Brain microvascular endothelial cell (primary cell): Measurements from ENCODE around the gene PSMD10.
A peak's percentile ranks its signal among the peaks of the same experiment; 100 is the strongest.

Source experiments
- DNase-seq: peaks from one replicate; pipeline ENCODE4 v3.0.0-alpha.2; 2020
- H3K27ac ChIP-seq: fragments of 250-450 bp; sonication (Bioruptor Pico); 2 replicates; pipeline ENCODE4 v1.5.1; 2020; ENCODE audit warnings: mild to moderate bottlenecking, moderate library complexity
- H3K27me3 ChIP-seq: fragments of 250-450 bp; sonication (Bioruptor Pico); replicated peaks from 2 replicates; pipeline ENCODE4 v1.5.1; 2020; ENCODE audit warnings: mild to moderate bottlenecking
- H3K36me3 ChIP-seq: fragments of 250-450 bp; sonication (Bioruptor Pico); replicated peaks from 2 replicates; pipeline ENCODE4 v1.5.1; 2020; ENCODE audit warnings: mild to moderate bottlenecking
- H3K4me3 ChIP-seq: 2 replicates; pipeline ENCODE4 v1.5.1; 2011; ENCODE audit warnings: low read depth, mild to moderate bottlenecking, control low read depth, low read length, moderate library complexity
- in situ Hi-C: cut with HindIII; loops from 2 replicates; pipeline ENCODE4 v1.10.0; 2017; ENCODE audit warnings: low sequenced_read_pairs, low pct_ligation_motif_present
- TF ChIP-seq, protein P1 (sequence below): IDR thresholded peaks from 2 replicates; pipeline ENCODE4 v1.5.1; 2011; ENCODE audit warnings: low read depth, mild to moderate bottlenecking, moderate library complexity, low read length, control low read depth, inconsistent platforms; ENCODE audit errors: missing control alignments

Gene PSMD10, protein sequence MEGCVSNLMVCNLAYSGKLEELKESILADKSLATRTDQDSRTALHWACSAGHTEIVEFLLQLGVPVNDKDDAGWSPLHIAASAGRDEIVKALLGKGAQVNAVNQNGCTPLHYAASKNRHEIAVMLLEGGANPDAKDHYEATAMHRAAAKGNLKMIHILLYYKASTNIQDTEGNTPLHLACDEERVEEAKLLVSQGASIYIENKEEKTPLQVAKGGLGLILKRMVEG

DNA sequence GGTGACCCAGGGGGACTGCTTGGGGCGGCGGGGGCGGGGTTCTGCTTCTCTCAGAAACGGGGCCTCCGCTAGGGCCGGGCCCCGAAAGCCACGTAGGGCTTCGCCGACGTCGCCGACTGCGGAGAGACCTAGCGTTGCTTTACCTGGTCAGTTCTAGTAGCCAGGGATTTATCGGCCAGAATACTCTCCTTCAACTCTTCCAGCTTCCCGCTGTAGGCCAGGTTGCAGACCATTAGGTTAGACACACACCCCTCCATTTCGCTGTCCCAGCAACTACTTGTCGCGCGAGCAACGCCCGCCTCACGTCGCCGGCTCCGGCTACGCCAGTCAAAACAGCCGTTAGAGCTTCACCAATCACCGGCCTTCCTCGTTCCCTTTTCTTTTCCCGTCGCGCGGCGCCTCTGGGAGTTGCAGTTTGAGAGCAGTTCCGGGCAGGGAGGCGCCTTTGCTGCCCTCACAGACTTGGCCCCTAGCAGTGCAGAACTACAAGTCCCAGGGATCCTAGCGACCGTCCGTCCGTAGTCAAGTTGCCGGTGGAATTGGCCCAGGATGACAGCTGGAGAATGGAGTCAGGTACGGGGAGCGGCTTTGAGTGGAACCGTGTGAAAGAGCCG, at the start of gene PSMD10, which contains the start of gene ATG4A:
TSS of gene PSMD10 (minus strand) at position 279 of the 614 bp plus-strand sequence. CDS start at position 257, 22 bp downstream.
TSS of gene ATG4A (plus strand) at position 515 of the 614 bp plus-strand sequence. CDS start at position 564, 49 bp downstream.
- no peaks in the 10 kb centered on the region for H3K27me3 ChIP-seq
- TF ChIP-seq, protein P1, sequence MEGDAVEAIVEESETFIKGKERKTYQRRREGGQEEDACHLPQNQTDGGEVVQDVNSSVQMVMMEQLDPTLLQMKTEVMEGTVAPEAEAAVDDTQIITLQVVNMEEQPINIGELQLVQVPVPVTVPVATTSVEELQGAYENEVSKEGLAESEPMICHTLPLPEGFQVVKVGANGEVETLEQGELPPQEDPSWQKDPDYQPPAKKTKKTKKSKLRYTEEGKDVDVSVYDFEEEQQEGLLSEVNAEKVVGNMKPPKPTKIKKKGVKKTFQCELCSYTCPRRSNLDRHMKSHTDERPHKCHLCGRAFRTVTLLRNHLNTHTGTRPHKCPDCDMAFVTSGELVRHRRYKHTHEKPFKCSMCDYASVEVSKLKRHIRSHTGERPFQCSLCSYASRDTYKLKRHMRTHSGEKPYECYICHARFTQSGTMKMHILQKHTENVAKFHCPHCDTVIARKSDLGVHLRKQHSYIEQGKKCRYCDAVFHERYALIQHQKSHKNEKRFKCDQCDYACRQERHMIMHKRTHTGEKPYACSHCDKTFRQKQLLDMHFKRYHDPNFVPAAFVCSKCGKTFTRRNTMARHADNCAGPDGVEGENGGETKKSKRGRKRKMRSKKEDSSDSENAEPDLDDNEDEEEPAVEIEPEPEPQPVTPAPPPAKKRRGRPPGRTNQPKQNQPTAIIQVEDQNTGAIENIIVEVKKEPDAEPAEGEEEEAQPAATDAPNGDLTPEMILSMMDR = no peak
- H3K27ac ChIP-seq = peak within 1 kb of the TSS; percentile 95
- DNase-seq = peak; percentile 94
- H3K4me3 ChIP-seq = peak within 1 kb of the TSS; percentile 74
- H3K36me3 ChIP-seq = peaks cover 3% of the 10 kb centered on the region
- in situ Hi-C loops = no loop called here

DNA sequence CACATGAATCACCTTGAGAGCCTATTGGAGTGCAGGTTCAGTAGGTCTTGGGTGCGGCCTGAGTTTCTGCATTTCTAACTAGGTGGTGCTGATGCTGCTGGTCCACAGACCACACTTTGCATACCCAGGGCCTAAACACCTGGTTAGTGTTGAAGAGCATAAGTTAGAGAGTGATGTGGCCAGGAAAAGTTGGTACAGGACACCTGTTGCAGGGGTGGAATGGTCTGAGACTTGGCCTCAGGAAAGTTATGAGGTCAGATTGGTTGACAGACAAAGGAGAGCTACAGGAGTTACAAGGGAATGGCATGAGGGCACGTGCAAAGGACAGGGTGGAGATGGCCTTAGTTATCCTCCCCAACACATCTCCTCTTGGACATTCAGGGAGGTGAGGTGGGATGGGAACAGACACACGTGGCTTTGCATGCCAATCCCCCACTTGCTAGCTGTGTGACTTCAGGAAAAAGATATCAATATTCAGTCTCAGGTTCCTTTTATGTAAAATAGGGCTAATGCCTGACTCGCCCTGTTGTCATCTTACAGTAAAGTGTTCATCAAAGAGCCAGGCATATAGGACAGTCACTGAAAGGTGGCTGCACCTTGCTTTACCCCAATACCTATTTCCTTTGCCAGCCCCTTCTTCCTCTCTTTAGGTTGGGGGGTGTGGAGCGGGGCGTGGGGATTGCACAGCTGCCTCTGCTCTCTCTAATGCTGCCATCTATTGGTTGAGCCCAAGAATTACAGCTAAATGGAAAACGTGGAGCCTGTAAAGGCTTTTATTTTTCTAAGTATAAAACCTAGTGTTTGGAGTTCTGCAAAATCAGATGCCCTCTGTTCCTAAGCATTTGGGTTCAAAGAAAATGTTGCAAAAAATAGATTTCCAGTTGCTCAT, 47.7 kb upstream of the PSMD10 start:
- DNase-seq = no peak
- in situ Hi-C loops = no loop called here

DNA sequence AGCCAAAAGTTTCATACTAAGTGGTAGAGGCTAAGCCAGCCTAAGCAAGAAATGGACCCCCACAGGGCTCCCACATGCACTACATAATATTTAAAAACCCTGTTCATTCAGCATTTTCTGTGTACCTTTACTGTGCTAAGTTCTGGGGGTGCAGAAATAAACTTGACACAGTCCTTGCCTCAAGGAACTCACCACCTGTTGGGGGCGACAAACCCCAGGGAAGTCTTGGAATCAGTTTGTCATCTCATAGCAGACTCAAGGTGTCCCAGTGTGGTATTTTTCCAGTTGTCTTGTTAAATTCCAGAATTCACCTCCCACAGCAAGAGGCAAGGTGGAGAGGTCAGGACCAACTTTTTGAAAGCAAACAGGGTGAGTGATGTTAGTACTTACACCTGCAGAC, 43.4 kb upstream of the PSMD10 start:
- Histone ChIP-seq H3K36me3 (no peaks in the 10 kb centered on the region), H3K4me3 (no peak overlapping the region), H3K27me3 (no peaks in the 10 kb centered on the region), H3K27ac (no peak overlapping the region)
- in situ Hi-C loops = no loop called here
- TF ChIP-seq, protein P1 = no peak
- no peak for DNase-seq

More for the DNA sequence above, 47.7 kb upstream of the PSMD10 start:
- Histone ChIP-seq H3K27ac (no peak overlapping the region), H3K4me3 (no peak overlapping the region), H3K36me3 (no peaks in the 10 kb centered on the region), H3K27me3 (no peaks in the 10 kb centered on the region)
- TF ChIP-seq, protein P1 = peak; percentile 65

DNA sequence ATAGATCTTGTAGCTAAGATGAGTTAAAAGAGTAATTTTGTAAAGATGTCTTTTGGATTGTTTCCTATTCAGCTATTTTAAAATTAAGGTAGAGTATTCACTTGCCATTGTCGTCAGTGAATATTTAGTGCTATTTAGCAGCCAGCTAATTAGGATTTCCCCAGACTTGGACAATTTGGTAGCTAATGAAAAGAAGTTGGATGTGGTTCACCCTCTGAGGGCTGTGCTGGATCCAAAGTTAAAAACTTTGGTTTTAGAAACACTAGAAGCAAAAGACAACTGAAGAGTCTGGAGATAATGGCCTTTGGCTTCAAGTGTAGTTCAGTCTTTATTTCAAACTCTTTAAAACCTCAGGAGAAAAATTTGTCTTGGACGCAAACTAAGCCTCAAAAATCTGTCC, 41.5 kb upstream of the PSMD10 start:
- in situ Hi-C loops = no loop called here
- TF ChIP-seq, protein P1 = no peak
- no peak overlapping the region for H3K4me3 ChIP-seq
- no peak for DNase-seq
- no peaks in the 10 kb centered on the region for H3K36me3 ChIP-seq
- H3K27ac ChIP-seq = no peak overlapping the region
- H3K27me3 ChIP-seq = no peaks in the 10 kb centered on the region

DNA sequence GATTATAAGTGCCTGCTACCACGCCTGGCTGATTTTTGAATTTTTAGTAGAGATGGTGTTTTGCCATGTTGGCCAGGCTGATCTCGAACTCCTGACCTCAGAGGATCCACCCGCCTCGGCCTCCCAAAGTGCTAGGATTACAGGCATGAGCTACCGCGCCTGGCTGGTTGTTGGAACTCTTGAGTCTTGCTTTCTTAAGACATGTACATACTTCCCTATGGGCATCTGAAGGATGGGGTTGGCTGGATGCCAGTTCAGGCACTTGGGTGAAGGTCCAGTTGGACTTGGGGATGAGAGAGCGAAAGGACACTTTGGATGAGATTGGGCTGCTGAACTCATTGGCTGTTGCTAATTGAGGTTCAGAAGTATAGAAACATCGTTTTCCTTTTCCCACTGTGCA, 40.7 kb upstream of the PSMD10 start:
- Histone ChIP-seq H3K27me3 (no peaks in the 10 kb centered on the region), H3K36me3 (no peaks in the 10 kb centered on the region), H3K27ac (peak overlapping the region; percentile 33), H3K4me3 (no peak overlapping the region)
- DNase-seq = no peak
- in situ Hi-C loops = no loop called here
- TF ChIP-seq, protein P1 = no peak
